GM12878 (cell line): Measurements from ENCODE around the gene AKNA.

ENCODE experiments used
- DPF2 ChIP-seq: fragments of 450-650 bp; IDR thresholded peaks from 2 replicates; pipeline ENCODE4 v1.6.1; 2017; ENCODE audit warnings: mild to moderate bottlenecking
- EP300 ChIP-seq, 2 experiments: fragments of 150-350 bp in 1 of 2; IDR thresholded peaks; 2 replicates each; pipeline ENCODE4 v1.6.1; 2011 to 2012; ENCODE audit warnings: low read depth in 2 of 2, low read length in 2 of 2, borderline replicate concordance in 1 of 2, improper control_type of control experiment in 1 of 2, inconsistent platforms in 1 of 2; ENCODE audit not compliant: control insufficient read depth in 1 of 2
- TCF7 ChIP-seq: IDR thresholded peaks from 2 replicates; pipeline ENCODE4 v1.6.1; 2014; ENCODE audit warnings: antibody characterized with exemption, borderline replicate concordance
- TF ChIP-seq, protein P1 (sequence below): fragments of 450-650 bp; IDR thresholded peaks from 2 replicates; pipeline ENCODE4 v1.6.1; 2016; ENCODE audit warnings: mild to moderate bottlenecking, moderate library complexity, borderline replicate concordance
- TF ChIP-seq, protein P2 (sequence below), 3 experiments: IDR thresholded peaks in 2 of 3; conservative IDR thresholded peaks in 1 of 3; 2 replicates each; pipeline ENCODE4 v1.5.1; 2011; ENCODE audit warnings: low read depth in 3 of 3, low read length in 3 of 3, mild to moderate bottlenecking in 3 of 3, control low read depth in 2 of 3, moderate library complexity in 2 of 3, inconsistent platforms in 1 of 3, mixed read lengths in 1 of 3; ENCODE audit not compliant: control insufficient read depth in 2 of 3, insufficient read depth in 1 of 3; ENCODE audit errors: extremely low read depth in 1 of 3
- TF ChIP-seq, protein P3 (sequence below): IDR thresholded peaks from 2 replicates; pipeline ENCODE4 v1.6.1; 2011; ENCODE audit warnings: low read depth, low read length, improper control_type of control experiment, borderline replicate concordance
- TF ChIP-seq, protein P4 (sequence below): fragments of 450-650 bp; IDR thresholded peaks from 2 replicates; pipeline ENCODE4 v1.6.1; 2017; ENCODE audit warnings: borderline replicate concordance
- TF ChIP-seq, protein P5 (sequence below): IDR thresholded peaks from 2 replicates; pipeline ENCODE4 v1.6.1; 2012; ENCODE audit warnings: low read depth, low read length, improper control_type of control experiment

DNA sequence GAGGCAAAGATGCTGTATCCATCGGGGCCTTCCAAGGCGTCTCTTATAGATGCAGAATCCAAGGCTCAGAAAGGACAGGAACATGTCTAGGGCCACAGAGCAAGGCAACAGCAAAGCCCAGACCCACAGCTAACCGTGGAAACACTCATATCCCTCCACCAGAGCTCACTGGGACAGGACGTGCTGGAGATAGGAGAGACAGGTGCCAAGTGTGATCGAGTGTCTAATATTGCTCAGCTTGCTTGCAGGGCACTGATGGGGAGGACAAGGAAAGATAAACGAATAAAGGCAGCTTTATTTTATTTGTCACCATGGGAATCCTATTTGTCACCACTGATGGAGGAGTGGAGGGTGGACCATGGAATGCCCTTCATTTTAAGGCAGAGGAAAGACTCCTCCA is 44.0 kb upstream of the AKNA start:
- TF ChIP-seq, protein P1, sequence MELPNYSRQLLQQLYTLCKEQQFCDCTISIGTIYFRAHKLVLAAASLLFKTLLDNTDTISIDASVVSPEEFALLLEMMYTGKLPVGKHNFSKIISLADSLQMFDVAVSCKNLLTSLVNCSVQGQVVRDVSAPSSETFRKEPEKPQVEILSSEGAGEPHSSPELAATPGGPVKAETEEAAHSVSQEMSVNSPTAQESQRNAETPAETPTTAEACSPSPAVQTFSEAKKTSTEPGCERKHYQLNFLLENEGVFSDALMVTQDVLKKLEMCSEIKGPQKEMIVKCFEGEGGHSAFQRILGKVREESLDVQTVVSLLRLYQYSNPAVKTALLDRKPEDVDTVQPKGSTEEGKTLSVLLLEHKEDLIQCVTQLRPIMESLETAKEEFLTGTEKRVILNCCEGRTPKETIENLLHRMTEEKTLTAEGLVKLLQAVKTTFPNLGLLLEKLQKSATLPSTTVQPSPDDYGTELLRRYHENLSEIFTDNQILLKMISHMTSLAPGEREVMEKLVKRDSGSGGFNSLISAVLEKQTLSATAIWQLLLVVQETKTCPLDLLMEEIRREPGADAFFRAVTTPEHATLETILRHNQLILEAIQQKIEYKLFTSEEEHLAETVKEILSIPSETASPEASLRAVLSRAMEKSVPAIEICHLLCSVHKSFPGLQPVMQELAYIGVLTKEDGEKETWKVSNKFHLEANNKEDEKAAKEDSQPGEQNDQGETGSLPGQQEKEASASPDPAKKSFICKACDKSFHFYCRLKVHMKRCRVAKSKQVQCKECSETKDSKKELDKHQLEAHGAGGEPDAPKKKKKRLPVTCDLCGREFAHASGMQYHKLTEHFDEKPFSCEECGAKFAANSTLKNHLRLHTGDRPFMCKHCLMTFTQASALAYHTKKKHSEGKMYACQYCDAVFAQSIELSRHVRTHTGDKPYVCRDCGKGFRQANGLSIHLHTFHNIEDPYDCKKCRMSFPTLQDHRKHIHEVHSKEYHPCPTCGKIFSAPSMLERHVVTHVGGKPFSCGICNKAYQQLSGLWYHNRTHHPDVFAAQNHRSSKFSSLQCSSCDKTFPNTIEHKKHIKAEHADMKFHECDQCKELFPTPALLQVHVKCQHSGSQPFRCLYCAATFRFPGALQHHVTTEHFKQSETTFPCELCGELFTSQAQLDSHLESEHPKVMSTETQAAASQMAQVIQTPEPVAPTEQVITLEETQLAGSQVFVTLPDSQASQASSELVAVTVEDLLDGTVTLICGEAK: no peak
- TF ChIP-seq, protein P2, sequence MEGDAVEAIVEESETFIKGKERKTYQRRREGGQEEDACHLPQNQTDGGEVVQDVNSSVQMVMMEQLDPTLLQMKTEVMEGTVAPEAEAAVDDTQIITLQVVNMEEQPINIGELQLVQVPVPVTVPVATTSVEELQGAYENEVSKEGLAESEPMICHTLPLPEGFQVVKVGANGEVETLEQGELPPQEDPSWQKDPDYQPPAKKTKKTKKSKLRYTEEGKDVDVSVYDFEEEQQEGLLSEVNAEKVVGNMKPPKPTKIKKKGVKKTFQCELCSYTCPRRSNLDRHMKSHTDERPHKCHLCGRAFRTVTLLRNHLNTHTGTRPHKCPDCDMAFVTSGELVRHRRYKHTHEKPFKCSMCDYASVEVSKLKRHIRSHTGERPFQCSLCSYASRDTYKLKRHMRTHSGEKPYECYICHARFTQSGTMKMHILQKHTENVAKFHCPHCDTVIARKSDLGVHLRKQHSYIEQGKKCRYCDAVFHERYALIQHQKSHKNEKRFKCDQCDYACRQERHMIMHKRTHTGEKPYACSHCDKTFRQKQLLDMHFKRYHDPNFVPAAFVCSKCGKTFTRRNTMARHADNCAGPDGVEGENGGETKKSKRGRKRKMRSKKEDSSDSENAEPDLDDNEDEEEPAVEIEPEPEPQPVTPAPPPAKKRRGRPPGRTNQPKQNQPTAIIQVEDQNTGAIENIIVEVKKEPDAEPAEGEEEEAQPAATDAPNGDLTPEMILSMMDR (IDR thresholded peaks at IDR 0.05 in 2 of 3, conservative IDR thresholded peaks at IDR 0.05 in 1 of 3; ENCODE audit: control insufficient read depth in 2 of 3, extremely low read depth in 1 of 3, insufficient read depth in 1 of 3, low read depth in 3 of 3, low read length in 3 of 3): no peak
- TF ChIP-seq TCF7 (no peak), EP300 (IDR thresholded peaks at IDR 0.05; ENCODE audit: borderline replicate concordance in 1 of 2, control insufficient read depth in 1 of 2, low read depth in 2 of 2, low read length in 2 of 2) (no peak), DPF2 (no peak)
- TF ChIP-seq, protein P3, sequence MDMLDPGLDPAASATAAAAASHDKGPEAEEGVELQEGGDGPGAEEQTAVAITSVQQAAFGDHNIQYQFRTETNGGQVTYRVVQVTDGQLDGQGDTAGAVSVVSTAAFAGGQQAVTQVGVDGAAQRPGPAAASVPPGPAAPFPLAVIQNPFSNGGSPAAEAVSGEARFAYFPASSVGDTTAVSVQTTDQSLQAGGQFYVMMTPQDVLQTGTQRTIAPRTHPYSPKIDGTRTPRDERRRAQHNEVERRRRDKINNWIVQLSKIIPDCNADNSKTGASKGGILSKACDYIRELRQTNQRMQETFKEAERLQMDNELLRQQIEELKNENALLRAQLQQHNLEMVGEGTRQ: no peak
- TF ChIP-seq, protein P4, sequence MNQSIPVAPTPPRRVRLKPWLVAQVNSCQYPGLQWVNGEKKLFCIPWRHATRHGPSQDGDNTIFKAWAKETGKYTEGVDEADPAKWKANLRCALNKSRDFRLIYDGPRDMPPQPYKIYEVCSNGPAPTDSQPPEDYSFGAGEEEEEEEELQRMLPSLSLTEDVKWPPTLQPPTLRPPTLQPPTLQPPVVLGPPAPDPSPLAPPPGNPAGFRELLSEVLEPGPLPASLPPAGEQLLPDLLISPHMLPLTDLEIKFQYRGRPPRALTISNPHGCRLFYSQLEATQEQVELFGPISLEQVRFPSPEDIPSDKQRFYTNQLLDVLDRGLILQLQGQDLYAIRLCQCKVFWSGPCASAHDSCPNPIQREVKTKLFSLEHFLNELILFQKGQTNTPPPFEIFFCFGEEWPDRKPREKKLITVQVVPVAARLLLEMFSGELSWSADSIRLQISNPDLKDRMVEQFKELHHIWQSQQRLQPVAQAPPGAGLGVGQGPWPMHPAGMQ: no peak
- TF ChIP-seq, protein P5, sequence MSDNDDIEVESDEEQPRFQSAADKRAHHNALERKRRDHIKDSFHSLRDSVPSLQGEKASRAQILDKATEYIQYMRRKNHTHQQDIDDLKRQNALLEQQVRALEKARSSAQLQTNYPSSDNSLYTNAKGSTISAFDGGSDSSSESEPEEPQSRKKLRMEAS: no peak
